Mesenchymal stem cell (in vitro differentiated cells and primary cell): ENCODE measurements around the gene RGS21.

Experiments used
- DNase-seq: peaks from one replicate; pipeline ENCODE4 v3.0.0-alpha.2; 2013
- H2AFZ ChIP-seq: one replicate; pipeline ENCODE4 v1.6.1; 2013; ENCODE audit warnings: low read depth, mild to moderate bottlenecking, control low read depth, inconsistent platforms, low read length, moderate library complexity
- H2AK5ac ChIP-seq: 2 replicates; pipeline ENCODE4 v1.6.1; 2013; ENCODE audit warnings: low read length, moderate library complexity, mild to moderate bottlenecking, inconsistent platforms; ENCODE audit not compliant: severe bottlenecking
- H2BK120ac ChIP-seq: one replicate; pipeline ENCODE4 v1.6.1; 2013; ENCODE audit warnings: low read depth, mild to moderate bottlenecking, inconsistent platforms, low read length, moderate library complexity
- H2BK12ac ChIP-seq, 2 experiments: one replicate each; pipeline ENCODE4 v1.6.1; 2013; ENCODE audit warnings: inconsistent platforms in 2 of 2, low read length in 2 of 2, mild to moderate bottlenecking in 2 of 2, moderate library complexity in 2 of 2, control low read depth in 1 of 2
- H2BK15ac ChIP-seq: one replicate; pipeline ENCODE4 v1.6.1; 2013; ENCODE audit warnings: mild to moderate bottlenecking, low read depth, inconsistent platforms; ENCODE audit not compliant: poor library complexity, severe bottlenecking
- H2BK5ac ChIP-seq: 2 replicates; pipeline ENCODE4 v1.6.1; 2013; ENCODE audit warnings: low read depth, mild to moderate bottlenecking, low read length, control low read depth, inconsistent platforms; ENCODE audit not compliant: poor library complexity, severe bottlenecking
- H3K14ac ChIP-seq, 2 experiments: one replicate each; pipeline ENCODE4 v1.6.1; 2013; ENCODE audit warnings: inconsistent platforms in 2 of 2, low read length in 2 of 2, control low read depth in 1 of 2, mild to moderate bottlenecking in 1 of 2, moderate library complexity in 1 of 2
- H3K18ac ChIP-seq, 2 experiments: one replicate each; pipeline ENCODE4 v1.6.1; 2013; ENCODE audit warnings: inconsistent platforms in 2 of 2, low read length in 2 of 2, control low read depth in 1 of 2, low read depth in 1 of 2, mild to moderate bottlenecking in 1 of 2
- H3K23ac ChIP-seq, 2 experiments: one replicate each; pipeline ENCODE4 v1.6.1; 2013; ENCODE audit warnings: inconsistent platforms in 2 of 2, low read length in 2 of 2, mild to moderate bottlenecking in 2 of 2, moderate library complexity in 2 of 2, control low read depth in 1 of 2
- H3K27ac ChIP-seq: 2 replicates; pipeline ENCODE4 v1.5.1; 2013; ENCODE audit warnings: mild to moderate bottlenecking, moderate library complexity, low read length, control low read depth, inconsistent platforms; ENCODE audit not compliant: poor library complexity, severe bottlenecking
- H3K27me3 ChIP-seq, 2 experiments: 2 replicates each; pipeline versions ENCODE4 v1.6.1 to v1.7.0; 2013; ENCODE audit warnings: low read length in 2 of 2, mild to moderate bottlenecking in 2 of 2, moderate library complexity in 2 of 2, control low read depth in 1 of 2, inconsistent platforms in 1 of 2; ENCODE audit not compliant: control insufficient read depth in 1 of 2, insufficient read depth in 1 of 2
- H3K36me3 ChIP-seq, 2 experiments: 2 replicates each; pipeline versions ENCODE4 v1.6.1 to v1.7.0; 2013; ENCODE audit warnings: low read length in 2 of 2, control low read depth in 1 of 2, inconsistent platforms in 1 of 2, low read depth in 1 of 2, mild to moderate bottlenecking in 1 of 2; ENCODE audit not compliant: insufficient read depth in 2 of 2, control insufficient read depth in 1 of 2
- H3K4ac ChIP-seq, 2 experiments: one replicate each; pipeline ENCODE4 v1.6.1; 2013; ENCODE audit warnings: inconsistent platforms in 2 of 2, low read length in 2 of 2, mild to moderate bottlenecking in 2 of 2, moderate library complexity in 2 of 2, control low read depth in 1 of 2, low read depth in 1 of 2
- H3K4me1 ChIP-seq: 2 replicates; pipeline ENCODE4 v1.6.1; 2013; ENCODE audit warnings: low read depth, low read length, control low read depth; ENCODE audit not compliant: control insufficient read depth, insufficient read depth
- H3K4me2 ChIP-seq: 2 replicates; pipeline ENCODE4 v1.6.1; 2013; ENCODE audit warnings: low read length, mild to moderate bottlenecking, inconsistent platforms; ENCODE audit not compliant: poor library complexity, severe bottlenecking
- H3K4me3 ChIP-seq, 2 experiments: 2 replicates each; pipeline versions ENCODE4 v1.5.1 to v1.7.0; 2013; ENCODE audit warnings: low read length in 2 of 2, mild to moderate bottlenecking in 2 of 2, control low read depth in 1 of 2, low read depth in 1 of 2; ENCODE audit not compliant: insufficient read depth in 1 of 2
- H3K79me1 ChIP-seq: replicated peaks from 2 replicates; pipeline ENCODE4 v1.6.1; 2013; ENCODE audit warnings: mild to moderate bottlenecking, control low read depth, low read length, inconsistent platforms; ENCODE audit not compliant: poor library complexity, severe bottlenecking
- H3K9ac ChIP-seq: 2 replicates; pipeline ENCODE4 v1.7.0; 2013; ENCODE audit warnings: mild to moderate bottlenecking, low read length, moderate library complexity
- H3K9me3 ChIP-seq: 2 replicates; pipeline ENCODE4 v1.7.0; 2013; ENCODE audit warnings: mild to moderate bottlenecking, low read length; ENCODE audit not compliant: control insufficient read depth
- H4K8ac ChIP-seq: one replicate; pipeline ENCODE4 v1.6.1; 2013; ENCODE audit warnings: inconsistent platforms, mild to moderate bottlenecking, low read length, moderate library complexity
- H4K91ac ChIP-seq: one replicate; pipeline ENCODE4 v1.6.1; 2013; ENCODE audit warnings: mild to moderate bottlenecking, low read length, inconsistent platforms
- WGBS: methylation state at CpG from one replicate; pipeline ENCODE4 v1.1.7; 2013; ENCODE audit warnings: mixed read lengths; 5-methylcytosine and 5-hydroxymethylcytosine counted together

RGS21 gene

GRCh38 chr1:192395211-192395610 lies 78.4 kb downstream of the RGS21 start:
- Histone ChIP-seq H3K4ac (no peak overlapping the region), H3K79me1 (no peaks in the 10 kb centered on the region), H2BK12ac (no peak overlapping the region), H2AFZ (no peak overlapping the region), H3K4me3 (no peak overlapping the region), H3K27me3 (no peaks in the 10 kb centered on the region), H2BK5ac (no peak overlapping the region), H2BK120ac (no peak overlapping the region), H4K91ac (no peak overlapping the region), H3K18ac (no peak overlapping the region), H3K4me1 (no peaks in the 10 kb centered on the region), H4K8ac (no peak overlapping the region), H3K9ac (no peak overlapping the region), H3K4me2 (no peak overlapping the region), H3K27ac (no peak overlapping the region), H3K14ac (no peak overlapping the region), H3K9me3 (no peaks in the 10 kb centered on the region), H3K36me3 (no peaks in the 10 kb centered on the region), H2BK15ac (no peak overlapping the region), H2AK5ac (no peak overlapping the region), H3K23ac (no peak overlapping the region)
- no peak for DNase-seq
- 71% methylated on average over 1 of the region's 2 CpGs for WGBS

DNA sequence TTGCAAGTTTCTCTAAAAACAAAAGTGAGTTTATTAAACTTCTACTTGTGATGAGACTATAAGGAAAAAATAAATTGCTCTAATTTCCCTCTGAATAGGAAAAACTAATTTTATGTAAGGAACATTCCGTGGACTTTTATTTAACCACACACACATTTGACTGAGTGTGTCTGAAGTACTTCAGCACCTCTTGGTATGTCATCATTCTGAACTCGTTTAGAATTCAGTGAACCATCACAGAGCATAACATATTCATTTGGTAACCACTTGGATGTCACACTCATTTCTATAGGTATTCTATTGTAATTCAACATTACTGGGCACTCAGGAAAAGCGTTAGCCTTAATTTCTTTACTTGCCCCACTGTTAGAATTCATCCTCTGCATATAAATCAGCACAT lies 79.1 kb downstream of the RGS21 start:
- no peak overlapping the region for H2BK15ac ChIP-seq
- H3K27me3 ChIP-seq = no peaks in the 10 kb centered on the region
- no peaks in the 10 kb centered on the region for H3K36me3 ChIP-seq
- no peaks in the 10 kb centered on the region for H3K9me3 ChIP-seq
- H3K27ac ChIP-seq = no peak overlapping the region
- H3K79me1 ChIP-seq = no peaks in the 10 kb centered on the region
- H2BK5ac ChIP-seq = no peak overlapping the region
- H3K4me2 ChIP-seq = no peak overlapping the region
- H4K8ac ChIP-seq = no peak overlapping the region
- H2AFZ ChIP-seq = no peak overlapping the region
- no peak overlapping the region for H3K18ac ChIP-seq
- no peak overlapping the region for H3K14ac ChIP-seq
- no peak overlapping the region for H2BK120ac ChIP-seq
- H4K91ac ChIP-seq = no peak overlapping the region
- H3K4me3 ChIP-seq = no peak overlapping the region
- DNase-seq = no peak
- H2BK12ac ChIP-seq = no peak overlapping the region
- no peaks in the 10 kb centered on the region for H3K4me1 ChIP-seq
- H3K23ac ChIP-seq = no peak overlapping the region
- H3K4ac ChIP-seq = no peak overlapping the region
- no peak overlapping the region for H2AK5ac ChIP-seq
- WGBS = 84% methylated on average over 3 of the region's 3 CpGs
- H3K9ac ChIP-seq = no peak overlapping the region

DNA sequence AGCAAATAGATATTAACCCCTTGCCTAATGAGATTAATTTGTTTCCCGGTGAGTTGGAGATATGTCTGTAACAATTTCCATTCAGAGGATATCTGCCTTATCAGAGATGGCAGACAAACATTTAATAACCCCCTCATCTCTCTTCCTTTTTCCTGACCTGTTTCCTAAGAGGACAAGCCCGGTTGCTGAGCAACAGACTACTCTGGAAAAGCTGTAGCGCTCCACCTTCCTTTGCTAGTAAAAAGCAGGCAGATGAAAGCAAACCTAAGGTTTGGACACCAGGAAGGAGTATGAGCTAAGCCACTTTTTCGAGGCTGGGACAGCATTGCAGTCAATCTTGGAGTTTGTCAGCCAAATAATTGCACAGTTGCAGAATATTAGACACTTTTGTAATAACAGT lies 82.4 kb downstream of the RGS21 start:
- Histone ChIP-seq H3K23ac (no peak overlapping the region), H2AFZ (no peak overlapping the region), H3K79me1 (no peaks in the 10 kb centered on the region), H2BK12ac (no peak overlapping the region), H3K27ac (no peak overlapping the region), H2BK120ac (no peak overlapping the region), H4K8ac (no peak overlapping the region), H3K4me3 (no peak overlapping the region), H2AK5ac (no peak overlapping the region), H3K4me1 (no peaks in the 10 kb centered on the region), H3K27me3 (no peaks in the 10 kb centered on the region), H3K9me3 (no peaks in the 10 kb centered on the region), H3K14ac (no peak overlapping the region), H3K4ac (no peak overlapping the region), H3K9ac (no peak overlapping the region), H2BK15ac (no peak overlapping the region), H3K36me3 (no peaks in the 10 kb centered on the region), H4K91ac (no peak overlapping the region), H2BK5ac (no peak overlapping the region), H3K18ac (no peak overlapping the region), H3K4me2 (no peak overlapping the region)
- DNase-seq = no peak
- WGBS = 83% methylated on average over 4 of the region's 4 CpGs

- no peaks in the 10 kb centered on the region for H3K27me3 ChIP-seq
- H4K8ac ChIP-seq = no peak overlapping the region
- no peak overlapping the region for H3K4ac ChIP-seq
- no peaks in the 10 kb centered on the region for H3K79me1 ChIP-seq
- H2AFZ ChIP-seq = no peak overlapping the region
- H2BK15ac ChIP-seq = no peak overlapping the region
- peak overlapping the region in 1 of 2 experiments; percentile 27 for H3K4me3 ChIP-seq
- no peak overlapping the region for H3K18ac ChIP-seq
- no peak overlapping the region for H3K23ac ChIP-seq
- no peak overlapping the region for H4K91ac ChIP-seq
- H3K27ac ChIP-seq = no peak overlapping the region
- DNase-seq = peak; percentile 24
- no peaks in the 10 kb centered on the region for H3K4me1 ChIP-seq
- no peaks in the 10 kb centered on the region for H3K36me3 ChIP-seq
- WGBS = no CpG with 5 or more reads among the region's 1 CpG
- no peak overlapping the region for H3K4me2 ChIP-seq
- no peak overlapping the region for H3K14ac ChIP-seq
- H3K9ac ChIP-seq = peak overlapping the region; percentile 36
- H2BK120ac ChIP-seq = no peak overlapping the region
- no peaks in the 10 kb centered on the region for H3K9me3 ChIP-seq
- no peak overlapping the region for H2AK5ac ChIP-seq
- no peak overlapping the region for H2BK5ac ChIP-seq
- H2BK12ac ChIP-seq = no peak overlapping the region
Observed at GRCh38 chr1:192401825-192402224, 85.0 kb downstream of the RGS21 start.
